ENCODE measurements around the gene CTDSPL2. TPM values are rescaled to one million over a fixed set of nuclear protein-coding genes. Genes with fewer than 3 reads are reported as not detected.

The CTDSPL2 gene
- total RNA-seq, 1 experiment from 2014 or later: 99.7 TPM

GRCh38 chr15:44569316-44569715, 141.9 kb downstream of the CTDSPL2 start:
- no peaks in the 10 kb centered on the region for H3K4me1 ChIP-seq (ENCODE audit: insufficient read depth, low read length, poor library complexity, severe bottlenecking)
- no peak for DNase-seq (ENCODE audit: low spot score)
- H3K27ac ChIP-seq (ENCODE audit: low read depth, low read length, poor library complexity, severe bottlenecking): no peak overlapping the region
- H3K9me3 ChIP-seq (ENCODE audit: low read depth, low read length, poor library complexity, severe bottlenecking): peaks cover 13% of the 10 kb centered on the region
- BruUV-seq (replicated peaks): no TSS peak
- POLR2A ChIA-PET (ENCODE audit: low non-redundant PET): no interaction called here
- intact Hi-C loops (cut with micrococcal nuclease; ENCODE audit: unreplicated experiment): no loop called here
- CTCF ChIA-PET: no interaction called here
- H3K36me3 ChIP-seq (ENCODE audit: insufficient read depth, low read length, poor library complexity, severe bottlenecking): peaks cover 46% of the 10 kb centered on the region
- TF ChIP-seq EZH2 (IDR thresholded peaks at IDR 0.05; ENCODE audit: borderline replicate concordance, low read depth, low read length, poor library complexity, severe bottlenecking) (no peak), CTCF (conservative IDR thresholded peaks at IDR 0.05; ENCODE audit: low read depth, low read length) (no peak)
- no peaks in the 10 kb centered on the region for H3K27me3 ChIP-seq (replicated peaks; ENCODE audit: insufficient read depth, low read depth, low read length, poor library complexity)
- H3K4me3 ChIP-seq (ENCODE audit: low read depth, low read length, poor library complexity, severe bottlenecking): no peak overlapping the region

- no peaks in the 10 kb centered on the region for H3K27me3 ChIP-seq (replicated peaks; ENCODE audit: insufficient read depth, low read depth, low read length, poor library complexity)
- ChIA-PET CTCF (no interaction called here), POLR2A (ENCODE audit: low non-redundant PET) (no interaction called here)
- peaks cover 41% of the 10 kb centered on the region for H3K36me3 ChIP-seq (ENCODE audit: insufficient read depth, low read length, poor library complexity, severe bottlenecking)
- no peak for DNase-seq (ENCODE audit: low spot score)
- no TSS peak for BruUV-seq (replicated peaks)
- H3K9me3 ChIP-seq (ENCODE audit: low read depth, low read length, poor library complexity, severe bottlenecking): peaks cover 4% of the 10 kb centered on the region
- no peak overlapping the region for H3K4me3 ChIP-seq (ENCODE audit: low read depth, low read length, poor library complexity, severe bottlenecking)
- intact Hi-C loops (cut with micrococcal nuclease; ENCODE audit: unreplicated experiment): no loop called here
- H3K4me1 ChIP-seq (ENCODE audit: insufficient read depth, low read length, poor library complexity, severe bottlenecking): no peaks in the 10 kb centered on the region
- no peak overlapping the region for H3K27ac ChIP-seq (ENCODE audit: low read depth, low read length, poor library complexity, severe bottlenecking)
- TF ChIP-seq EZH2 (IDR thresholded peaks at IDR 0.05; ENCODE audit: borderline replicate concordance, low read depth, low read length, poor library complexity, severe bottlenecking) (no peak), CTCF (conservative IDR thresholded peaks at IDR 0.05; ENCODE audit: low read depth, low read length) (no peak)
These were observed 142.9 kb downstream of the CTDSPL2 start for GRCh38 chr15:44570361-44570760.

- ChIA-PET CTCF (no interaction called here), POLR2A (ENCODE audit: low non-redundant PET) (interaction anchor here (0.7 kb wide), 1 partner anchor 66 kb away, joined by 4 read pairs; no protein-coding TSS in a partner anchor)
- intact Hi-C loops (cut with micrococcal nuclease; ENCODE audit: unreplicated experiment): no loop called here
- H3K36me3 ChIP-seq (ENCODE audit: insufficient read depth, low read length, poor library complexity, severe bottlenecking): peaks cover 26% of the 10 kb centered on the region
- no peaks in the 10 kb centered on the region for H3K4me1 ChIP-seq (ENCODE audit: insufficient read depth, low read length, poor library complexity, severe bottlenecking)
- no peak overlapping the region for H3K4me3 ChIP-seq (ENCODE audit: low read depth, low read length, poor library complexity, severe bottlenecking)
- H3K9me3 ChIP-seq (ENCODE audit: low read depth, low read length, poor library complexity, severe bottlenecking): no peaks in the 10 kb centered on the region
- DNase-seq (ENCODE audit: low spot score): no peak
- no peaks in the 10 kb centered on the region for H3K27me3 ChIP-seq (replicated peaks; ENCODE audit: insufficient read depth, low read depth, low read length, poor library complexity)
- no TSS peak for BruUV-seq (replicated peaks)
- H3K27ac ChIP-seq (ENCODE audit: low read depth, low read length, poor library complexity, severe bottlenecking): no peak overlapping the region
- no peak for TF ChIP-seq CTCF (conservative IDR thresholded peaks at IDR 0.05; ENCODE audit: low read depth, low read length)
- TF ChIP-seq EZH2 (IDR thresholded peaks at IDR 0.05; ENCODE audit: borderline replicate concordance, low read depth, low read length, poor library complexity, severe bottlenecking): no peak
These were observed 146.0 kb downstream of the CTDSPL2 start for GRCh38 chr15:44573386-44573785.

Data from A673 (cell line).